NAMALWA (cell line): Measurements from ENCODE around the gene ANXA2.
A peak's percentile ranks its signal among the peaks of the same experiment; 100 is the strongest.
"Not testable (repeated sequence)": the region's sequence is repeated elsewhere in the genome, so short reads cannot be mapped to it uniquely, and the experiment has no call there.

Source experiments
- DNase-seq: peaks from one replicate; pipeline ENCODE4 v3.0.0-alpha.2; 2015; ENCODE audit warnings: low spot score

The ANXA2 gene

GRCh38 chr15:60397772-60398445, at the start of gene ANXA2:
ANXA2 (minus strand) TSS chr15:60397986; CDS start chr15:60386075, 11,911 bp downstream.
- DNase-seq = peak; percentile 79

- DNase-seq = no peak
Observed at GRCh38 chr15:60444289-60444912, 46.6 kb upstream of the ANXA2 start.

- no peak for DNase-seq
Observed at GRCh38 chr15:60442763-60443162, 45.0 kb upstream of the ANXA2 start.

GRCh38 chr15:60442031-60442650, 44.4 kb upstream of the ANXA2 start:
- DNase-seq = no peak

GRCh38 chr15:60441331-60441730, 43.5 kb upstream of the ANXA2 start:
- DNase-seq = no peak

- DNase-seq = no peak
Observed at GRCh38 chr15:60438646-60439045, 40.9 kb upstream of the ANXA2 start.

- DNase-seq = no peak
Observed at GRCh38 chr15:60428935-60429334, 31.1 kb upstream of the ANXA2 start.

GRCh38 chr15:60426870-60427508, 29.2 kb upstream of the ANXA2 start:
- no peak for DNase-seq

- DNase-seq = no peak
Observed at GRCh38 chr15:60425461-60425860, 27.7 kb upstream of the ANXA2 start.

GRCh38 chr15:60424006-60424405, 26.2 kb upstream of the ANXA2 start:
- no peak for DNase-seq

- no peak for DNase-seq
Observed at GRCh38 chr15:60423537-60423936, 25.8 kb upstream of the ANXA2 start.

- no peak for DNase-seq
Observed at GRCh38 chr15:60421544-60421943, 23.8 kb upstream of the ANXA2 start.

GRCh38 chr15:60420203-60420716, 22.5 kb upstream of the ANXA2 start:
- no peak for DNase-seq

GRCh38 chr15:60419753-60420152, 22.0 kb upstream of the ANXA2 start:
- no peak for DNase-seq

- DNase-seq = no peak
Observed at GRCh38 chr15:60418096-60418495, 20.3 kb upstream of the ANXA2 start.

- DNase-seq = no peak
Observed at GRCh38 chr15:60417112-60417511, 19.3 kb upstream of the ANXA2 start.

- no peak for DNase-seq
Observed at GRCh38 chr15:60416484-60416883, 18.7 kb upstream of the ANXA2 start.

GRCh38 chr15:60414016-60414682, 16.4 kb upstream of the ANXA2 start:
- no peak for DNase-seq

- DNase-seq = no peak
Observed at GRCh38 chr15:60413231-60413824, 15.5 kb upstream of the ANXA2 start.

GRCh38 chr15:60412807-60413206, 15.0 kb upstream of the ANXA2 start:
- not testable (repeated sequence) for DNase-seq

- DNase-seq = no peak
Observed at GRCh38 chr15:60411774-60412425, 14.1 kb upstream of the ANXA2 start.
